ENCODE results near the gene U2SURP. TPM values are rescaled to one million over a fixed set of nuclear protein-coding genes. Genes with fewer than 3 reads are reported as not detected.

The U2SURP gene
- total RNA-seq: 100 to 1,000 TPM; 157 to 179 TPM

DNA sequence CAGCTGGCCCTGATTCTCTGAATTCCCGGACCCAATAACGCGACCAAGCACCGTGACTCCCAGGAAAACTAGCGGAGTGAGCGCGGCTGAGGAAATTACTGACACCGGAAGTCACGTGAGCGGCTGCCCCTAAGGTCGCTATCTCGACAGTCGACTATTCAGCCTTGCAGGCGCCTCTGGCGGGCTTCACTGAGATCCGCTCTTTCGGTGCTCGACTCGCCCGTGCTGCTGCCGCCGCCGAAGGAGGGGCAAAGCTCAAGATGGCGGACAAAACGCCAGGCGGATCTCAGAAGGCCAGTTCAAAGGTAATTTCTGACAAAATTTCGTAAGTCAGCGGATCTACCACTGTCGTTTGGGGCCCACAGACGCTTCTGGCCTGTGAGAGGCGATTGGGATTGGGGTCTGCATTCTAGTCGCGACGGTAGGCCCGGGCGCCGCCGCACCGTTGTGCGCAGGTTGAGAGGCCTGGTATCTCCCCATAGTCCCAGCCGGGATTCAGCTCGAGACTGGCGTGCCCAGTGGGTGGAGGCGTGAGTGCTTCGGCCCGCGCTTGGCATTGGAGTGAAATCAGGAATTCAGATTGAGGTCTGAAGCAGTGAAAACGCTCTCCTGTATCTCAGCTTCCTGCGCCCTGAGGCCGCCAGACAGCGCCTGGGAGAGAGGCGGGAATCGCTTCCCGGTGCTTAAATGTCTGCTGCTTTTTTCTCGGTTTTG is at the start of gene U2SURP:
U2SURP (plus strand) TSS at position 202 of the 714 bp plus-strand sequence; CDS start at position 261, 59 bp downstream.
- peak within 1 kb of the TSS; percentile 98 for H3K27ac Mint-ChIP-seq
- no peaks in the 10 kb centered on the region for H3K9me3 Mint-ChIP-seq
- H3K27me3 Mint-ChIP-seq (ENCODE audit: low read depth): no peaks in the 10 kb centered on the region
- peaks cover 9 to 13% of the 10 kb centered on the region in 2 donors for H3K36me3 Mint-ChIP-seq (ENCODE audit: insufficient read depth in 2 of 2)
- DNase-seq (peak; percentile 91 to 95), ATAC-seq (replicated peaks in 1 of 2) (peak; percentile 90 to 92)
- H3K4me1 Mint-ChIP-seq (ENCODE audit: low read depth): peaks cover 56% of the 10 kb centered on the region
- peak within 1 kb of the TSS; percentile 97 to 99 for H3K4me3 Mint-ChIP-seq

DNA sequence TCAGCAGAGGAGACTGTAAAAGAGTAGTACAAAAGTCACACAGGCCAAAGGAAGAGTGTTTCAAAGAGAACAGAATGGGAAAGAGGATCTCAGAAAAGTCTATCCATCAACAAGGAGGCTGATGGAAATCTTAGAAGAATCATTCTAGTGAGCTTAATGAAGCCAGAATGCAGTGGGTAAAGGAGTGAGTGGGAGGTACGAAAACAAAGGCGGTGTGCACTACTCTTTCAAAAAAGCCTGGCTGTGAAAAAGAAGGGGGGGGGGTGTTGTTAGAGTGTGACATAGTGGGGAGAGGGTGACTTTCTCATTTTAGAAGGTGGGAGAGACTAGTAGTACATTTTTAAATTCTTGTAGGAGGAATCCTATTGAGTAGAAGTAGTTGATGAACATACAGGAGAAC is 49.6 kb upstream of the U2SURP start:
- Mint-ChIP-seq H3K27ac (no peak overlapping the region), H3K27me3 (ENCODE audit: low read depth) (peaks cover 65% of the 10 kb centered on the region), H3K36me3 (ENCODE audit: insufficient read depth in 2 of 2) (peaks cover 0 to 2% of the 10 kb centered on the region in 2 donors), H3K4me3 (no peak overlapping the region), H3K4me1 (ENCODE audit: low read depth) (peaks cover 9% of the 10 kb centered on the region), H3K9me3 (no peaks in the 10 kb centered on the region)
- DNase-seq (no peak), ATAC-seq (replicated peaks in 1 of 2) (no peak)

DNA sequence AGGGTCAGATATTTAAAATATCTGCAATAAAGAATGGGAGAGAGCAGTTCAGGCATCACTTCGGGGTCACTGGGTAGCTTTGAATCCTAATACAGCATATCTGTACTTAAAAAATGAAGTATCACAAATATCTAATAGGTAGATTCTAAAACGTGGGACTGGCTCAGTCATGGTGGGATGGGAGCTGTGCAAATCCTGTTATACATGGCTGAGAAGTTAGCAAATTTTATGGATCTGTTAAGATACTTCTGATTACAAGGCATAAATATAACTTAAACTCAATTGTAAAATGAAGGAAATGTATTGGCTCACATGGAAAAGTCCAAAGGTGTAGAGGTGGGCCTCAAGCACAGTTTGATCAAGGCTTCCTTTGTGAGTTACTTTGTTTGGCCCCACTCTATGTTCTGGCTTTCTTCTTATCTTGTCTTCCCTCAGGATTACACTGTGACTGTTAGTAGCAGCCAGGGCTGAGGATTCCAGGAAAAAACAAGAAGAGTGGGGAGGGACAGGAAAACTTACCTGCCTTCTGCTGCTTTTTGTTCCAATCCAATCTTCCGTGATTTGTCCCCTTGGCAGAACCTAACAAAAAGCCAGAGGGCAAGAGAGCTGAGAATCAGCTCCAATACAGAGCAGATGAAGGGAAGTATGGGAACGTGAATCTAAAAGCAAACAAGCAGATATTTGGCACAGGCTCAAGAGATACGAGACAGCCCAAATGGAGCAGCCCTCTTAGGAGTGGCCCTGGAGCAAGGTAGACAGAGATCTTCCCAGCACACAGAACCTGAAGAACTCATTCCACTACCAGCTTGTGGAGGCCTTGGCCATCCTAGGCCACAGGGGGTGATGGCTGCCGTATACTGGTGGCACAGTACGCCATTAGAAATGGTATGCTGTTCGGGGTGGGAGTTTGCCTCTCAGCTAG is 48.8 kb upstream of the U2SURP start:
- ATAC-seq (replicated peaks in 1 of 2) (no peak), DNase-seq (no peak)
- H3K9me3 Mint-ChIP-seq: no peaks in the 10 kb centered on the region
- H3K36me3 Mint-ChIP-seq (ENCODE audit: insufficient read depth in 2 of 2): peaks cover 0 to 2% of the 10 kb centered on the region in 2 donors
- no peak overlapping the region for H3K27ac Mint-ChIP-seq
- H3K4me1 Mint-ChIP-seq (ENCODE audit: low read depth): peaks cover 6% of the 10 kb centered on the region
- no peak overlapping the region for H3K4me3 Mint-ChIP-seq
- peaks cover 65% of the 10 kb centered on the region for H3K27me3 Mint-ChIP-seq (ENCODE audit: low read depth)

DNA sequence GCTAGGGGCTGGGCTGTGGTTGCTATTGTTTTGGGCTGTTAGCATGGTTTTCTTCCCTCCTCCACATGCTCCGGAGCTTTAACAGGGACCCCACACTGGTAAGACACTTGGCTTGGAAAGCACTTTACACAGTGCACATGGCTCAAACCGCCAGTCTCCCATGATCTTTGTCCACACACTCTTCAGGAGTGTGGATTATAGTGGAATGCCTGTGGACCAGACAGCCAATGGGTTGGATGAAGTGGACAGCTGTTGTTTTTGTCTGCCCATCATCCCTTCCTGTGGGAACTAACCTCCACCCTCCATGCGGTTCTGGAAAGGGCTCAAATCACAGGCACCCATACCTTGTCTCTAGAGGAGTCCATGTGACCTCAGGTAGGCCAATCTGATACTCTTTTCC is 47.9 kb upstream of the U2SURP start:
- no peaks in the 10 kb centered on the region for H3K9me3 Mint-ChIP-seq
- no peak for DNase-seq
- H3K4me1 Mint-ChIP-seq (ENCODE audit: low read depth): no peaks in the 10 kb centered on the region
- no peaks in the 10 kb centered on the region for H3K36me3 Mint-ChIP-seq (ENCODE audit: insufficient read depth in 2 of 2)
- no peak for ATAC-seq (replicated peaks in 1 of 2)
- H3K4me3 Mint-ChIP-seq: no peak overlapping the region
- H3K27me3 Mint-ChIP-seq (ENCODE audit: low read depth): peaks cover 61% of the 10 kb centered on the region
- no peak overlapping the region for H3K27ac Mint-ChIP-seq

DNA sequence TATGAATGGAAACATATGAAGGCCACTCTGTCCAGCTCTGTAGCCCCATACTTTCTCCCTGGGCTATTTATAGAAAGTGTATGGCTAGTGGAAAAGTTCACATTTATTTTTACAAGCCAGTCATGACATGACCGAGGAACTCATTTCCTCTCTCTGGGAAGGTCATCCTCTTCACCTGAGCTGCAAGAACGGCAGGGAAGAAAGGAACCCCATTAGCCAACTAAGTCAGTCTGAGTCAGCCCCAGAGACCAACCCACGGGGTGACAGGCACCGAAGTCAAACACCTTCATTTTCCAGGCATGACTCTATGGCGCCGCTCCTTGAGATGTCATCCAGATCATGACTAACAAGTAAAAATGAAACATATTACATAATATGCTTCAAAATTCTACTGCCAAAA is 42.7 kb upstream of the U2SURP start:
- peak; percentile 38 to 42 for DNase-seq

DNA sequence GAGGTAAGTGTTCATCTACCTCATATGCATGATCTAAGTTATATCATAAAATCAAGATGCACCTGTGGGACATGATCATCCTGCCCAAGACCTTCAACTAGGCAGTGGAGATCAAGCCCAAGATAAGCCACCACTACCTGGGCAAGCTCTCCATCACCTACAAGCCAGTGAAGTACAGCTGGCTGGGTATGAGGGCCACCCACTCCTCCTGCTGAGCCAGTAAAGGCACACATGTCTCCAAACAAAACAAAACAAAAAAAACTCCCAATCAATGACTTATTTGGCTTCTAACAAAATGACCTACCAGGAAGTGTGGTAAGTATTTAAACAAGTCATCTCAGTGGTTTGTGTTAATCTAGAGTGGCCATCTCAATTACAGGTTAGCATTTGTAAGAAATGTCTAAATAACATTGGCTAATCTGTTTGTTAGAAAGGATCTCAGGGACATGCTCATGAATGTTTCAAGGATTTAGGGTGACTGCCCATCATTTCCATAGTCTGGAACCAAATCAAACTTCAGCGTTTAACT is 41.0 kb upstream of the U2SURP start:
- H3K27me3 Mint-ChIP-seq (ENCODE audit: low read depth): peaks cover 66% of the 10 kb centered on the region
- H3K36me3 Mint-ChIP-seq (ENCODE audit: insufficient read depth in 2 of 2): peaks cover 0 to 6% of the 10 kb centered on the region in 2 donors
- H3K9me3 Mint-ChIP-seq: no peaks in the 10 kb centered on the region
- no peak overlapping the region for H3K27ac Mint-ChIP-seq
- ATAC-seq (replicated peaks in 1 of 2) (no peak), DNase-seq (no peak)
- H3K4me1 Mint-ChIP-seq (ENCODE audit: low read depth): peaks cover 13% of the 10 kb centered on the region
- H3K4me3 Mint-ChIP-seq: no peak overlapping the region

More for the DNA sequence above, 42.7 kb upstream of the U2SURP start:
- Mint-ChIP-seq H3K27me3 (ENCODE audit: low read depth) (peaks cover 61% of the 10 kb centered on the region), H3K27ac (no peak overlapping the region), H3K4me3 (no peak overlapping the region), H3K4me1 (ENCODE audit: low read depth) (peaks cover 9% of the 10 kb centered on the region), H3K9me3 (no peaks in the 10 kb centered on the region), H3K36me3 (ENCODE audit: insufficient read depth in 2 of 2) (peaks cover 0 to 3% of the 10 kb centered on the region in 2 donors)
- peak; percentile 52 to 79 for ATAC-seq (replicated peaks in 1 of 2)

DNA sequence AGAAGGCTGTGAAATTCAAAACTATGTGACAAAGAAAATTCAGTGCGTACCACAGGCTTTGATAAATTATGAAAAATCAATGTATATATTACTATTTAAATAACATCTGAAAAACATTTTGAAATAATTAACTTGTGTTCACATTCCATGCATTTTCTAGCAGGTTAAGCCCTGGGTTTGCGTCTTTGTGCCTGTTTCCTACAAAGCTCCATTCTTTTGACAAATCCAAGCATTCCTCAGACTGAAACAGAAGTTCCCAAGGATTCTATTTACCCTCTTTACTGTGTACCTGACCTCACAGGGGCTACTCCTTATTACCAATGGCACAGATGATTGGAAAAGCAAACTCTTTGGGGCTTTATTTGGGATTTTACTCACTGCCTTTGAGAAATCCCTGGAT is 39.8 kb upstream of the U2SURP start:
- DNase-seq (no peak), ATAC-seq (replicated peaks in 1 of 2) (no peak)
- peaks cover 0 to 6% of the 10 kb centered on the region in 2 donors for H3K36me3 Mint-ChIP-seq (ENCODE audit: insufficient read depth in 2 of 2)
- H3K9me3 Mint-ChIP-seq: no peaks in the 10 kb centered on the region
- peaks cover 78% of the 10 kb centered on the region for H3K27me3 Mint-ChIP-seq (ENCODE audit: low read depth)
- H3K4me1 Mint-ChIP-seq (ENCODE audit: low read depth): peaks cover 13% of the 10 kb centered on the region
- H3K27ac Mint-ChIP-seq: no peak overlapping the region
- H3K4me3 Mint-ChIP-seq: peak overlapping the region in 1 of 2 donors; percentile 83

DNA sequence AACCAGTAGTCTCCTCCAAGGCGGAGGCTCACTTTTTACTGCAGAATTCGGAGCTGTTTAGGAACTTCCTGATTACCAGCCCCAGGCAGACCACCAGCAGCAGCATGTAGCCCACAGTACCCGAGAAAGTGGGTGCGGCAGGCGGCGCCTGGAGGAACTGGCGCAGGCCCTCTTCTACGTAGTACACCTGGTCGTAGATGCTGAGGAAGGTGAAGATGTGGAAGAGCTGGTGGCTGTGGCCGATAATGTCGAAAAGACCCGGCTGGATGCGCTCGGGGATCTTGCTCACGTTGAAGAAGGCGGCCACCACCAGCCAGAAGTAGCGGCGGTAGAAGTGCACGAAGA is 39.2 kb upstream of the U2SURP start:
- H3K36me3 Mint-ChIP-seq (ENCODE audit: insufficient read depth in 2 of 2): peaks cover 0 to 6% of the 10 kb centered on the region in 2 donors
- ATAC-seq (replicated peaks in 1 of 2): no peak

DNA sequence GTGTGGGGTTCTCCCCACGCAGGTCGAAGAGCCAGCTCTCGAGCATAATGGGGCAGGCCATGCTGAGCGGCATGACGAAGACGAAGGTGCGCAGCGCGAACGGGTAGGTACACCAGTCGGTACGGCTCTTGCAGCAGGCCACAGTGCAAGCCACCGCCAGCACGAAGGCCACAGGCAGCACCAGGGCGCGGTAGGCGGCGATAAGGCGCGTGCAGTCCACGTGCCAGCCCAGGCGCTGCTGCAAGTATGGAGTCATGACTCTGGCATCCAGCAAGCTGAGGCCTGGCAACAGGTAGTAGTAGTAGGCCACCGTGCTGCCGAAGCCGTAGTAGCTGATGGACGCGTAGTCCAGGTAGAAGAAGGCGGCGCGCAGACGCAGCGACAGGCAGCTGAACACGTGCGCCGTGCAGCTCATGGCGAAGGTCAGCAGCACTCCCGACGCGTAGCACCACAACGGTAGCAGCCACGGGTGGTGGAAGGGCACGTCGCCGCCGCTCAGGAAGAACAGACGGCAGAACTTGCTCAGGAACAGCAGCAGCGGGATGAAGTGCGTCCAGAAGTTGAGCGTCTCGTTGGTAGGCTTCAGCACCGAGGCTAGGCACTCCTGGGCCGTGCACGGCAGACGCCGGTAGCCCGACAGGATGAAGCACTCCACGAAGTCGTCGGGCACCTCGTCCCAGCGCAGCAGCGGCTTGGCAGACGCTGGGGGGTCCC is 38.7 kb upstream of the U2SURP start:
- peak; percentile 8 to 26 for ATAC-seq (replicated peaks in 1 of 2)
- H3K27ac Mint-ChIP-seq: no peak overlapping the region
- peaks cover 73% of the 10 kb centered on the region for H3K27me3 Mint-ChIP-seq (ENCODE audit: low read depth)
- peaks cover 0 to 6% of the 10 kb centered on the region in 2 donors for H3K36me3 Mint-ChIP-seq (ENCODE audit: insufficient read depth in 2 of 2)
- DNase-seq: peak in 1 of 2 donors; percentile 9
- peak overlapping the region; percentile 83 to 87 for H3K4me3 Mint-ChIP-seq
- peaks cover 13% of the 10 kb centered on the region for H3K4me1 Mint-ChIP-seq (ENCODE audit: low read depth)
- no peaks in the 10 kb centered on the region for H3K9me3 Mint-ChIP-seq

More for the DNA sequence above, 39.2 kb upstream of the U2SURP start:
- Mint-ChIP-seq H3K4me3 (peak overlapping the region; percentile 83 to 87), H3K4me1 (ENCODE audit: low read depth) (peaks cover 13% of the 10 kb centered on the region), H3K9me3 (no peaks in the 10 kb centered on the region), H3K27ac (no peak overlapping the region), H3K27me3 (ENCODE audit: low read depth) (peaks cover 78% of the 10 kb centered on the region)
- no peak for DNase-seq

DNA sequence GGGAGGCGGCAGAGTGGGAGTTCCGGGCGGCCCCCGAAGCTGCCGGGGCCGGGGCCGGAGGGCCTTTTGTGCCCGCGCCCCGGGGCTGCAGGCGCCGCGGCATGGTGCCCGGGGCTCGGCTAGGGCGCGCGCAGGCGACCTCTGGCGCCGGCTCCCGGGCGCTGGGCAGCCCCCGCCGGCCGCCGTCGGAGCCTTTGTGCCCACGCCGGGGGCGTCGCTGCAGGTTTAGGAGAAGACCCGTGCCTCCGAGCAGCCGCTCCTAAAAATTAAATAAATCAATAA is 38.2 kb upstream of the U2SURP start:
- Mint-ChIP-seq H3K4me3 (peak overlapping the region; percentile 83 to 87), H3K27me3 (ENCODE audit: low read depth) (peaks cover 73% of the 10 kb centered on the region)

DNA sequence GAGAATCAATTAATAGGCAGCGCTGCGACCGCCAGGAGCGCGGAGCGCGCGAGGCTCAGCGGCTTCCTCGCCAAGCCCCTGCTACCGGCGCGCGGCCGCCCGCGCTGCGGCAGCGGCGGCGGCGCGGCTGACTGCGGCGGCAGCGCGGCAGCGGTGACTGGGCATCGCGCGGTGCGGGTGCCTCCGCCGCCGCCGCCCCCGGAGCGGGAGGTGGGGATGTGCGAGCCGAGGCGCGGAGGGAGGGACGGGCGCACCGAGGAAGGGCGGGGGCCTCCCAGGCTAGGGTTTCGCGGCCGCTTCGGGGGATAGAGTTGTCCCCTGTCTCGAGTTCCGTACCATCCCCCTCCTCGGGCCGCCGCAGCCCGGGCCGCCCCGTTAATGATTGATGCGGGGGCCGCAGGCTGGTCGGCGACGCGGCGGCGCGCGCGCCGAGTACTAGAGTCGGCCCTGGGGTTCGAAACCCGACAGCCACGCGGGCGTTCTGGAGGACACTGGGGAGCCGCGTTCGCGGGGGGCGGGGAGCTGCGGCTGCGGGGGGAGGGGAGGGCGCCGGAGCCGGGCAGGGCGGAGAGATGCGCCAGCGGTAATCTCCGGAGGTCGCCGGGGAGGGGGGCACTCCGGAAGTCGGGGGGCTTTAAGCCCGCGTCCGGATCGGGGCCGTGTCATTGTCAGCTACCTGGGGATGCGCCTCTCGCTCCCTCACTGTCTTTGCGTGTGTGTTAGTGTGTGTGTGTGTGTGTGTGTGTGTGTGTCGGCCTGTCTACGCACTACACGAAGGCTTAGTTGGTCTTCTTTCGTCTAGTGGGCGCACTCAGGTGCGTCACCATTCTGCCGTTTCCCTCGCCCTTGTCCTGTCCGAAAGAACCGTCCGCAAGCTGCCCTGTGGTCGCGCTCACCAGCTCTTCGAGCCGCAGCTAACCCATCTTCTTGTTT is 37.6 kb upstream of the U2SURP start, which contains the start of gene PAQR9:
PAQR9 (minus strand) TSS at position 159 of the 933 bp plus-strand sequence. CDS start 338 bp downstream, outside the sequence.
- peaks cover 0 to 6% of the 10 kb centered on the region in 2 donors for H3K36me3 Mint-ChIP-seq (ENCODE audit: insufficient read depth in 2 of 2)
- DNase-seq (peak; percentile 23 to 42), ATAC-seq (replicated peaks in 1 of 2) (peak; percentile 74 to 77)
- H3K9me3 Mint-ChIP-seq: no peaks in the 10 kb centered on the region
- H3K4me1 Mint-ChIP-seq (ENCODE audit: low read depth): peaks cover 13% of the 10 kb centered on the region
- H3K27ac Mint-ChIP-seq: no peak within 1 kb of the TSS
- H3K27me3 Mint-ChIP-seq (ENCODE audit: low read depth): peaks cover 68% of the 10 kb centered on the region
- H3K4me3 Mint-ChIP-seq: peak within 1 kb of the TSS; percentile 83 to 87

More for the DNA sequence above, 38.2 kb upstream of the U2SURP start:
- Mint-ChIP-seq H3K4me1 (ENCODE audit: low read depth) (peaks cover 13% of the 10 kb centered on the region), H3K36me3 (ENCODE audit: insufficient read depth in 2 of 2) (peaks cover 0 to 6% of the 10 kb centered on the region in 2 donors), H3K27ac (no peak overlapping the region), H3K9me3 (no peaks in the 10 kb centered on the region)
- ATAC-seq (replicated peaks in 1 of 2) (peak; percentile 46 to 51), DNase-seq (no peak)

DNA sequence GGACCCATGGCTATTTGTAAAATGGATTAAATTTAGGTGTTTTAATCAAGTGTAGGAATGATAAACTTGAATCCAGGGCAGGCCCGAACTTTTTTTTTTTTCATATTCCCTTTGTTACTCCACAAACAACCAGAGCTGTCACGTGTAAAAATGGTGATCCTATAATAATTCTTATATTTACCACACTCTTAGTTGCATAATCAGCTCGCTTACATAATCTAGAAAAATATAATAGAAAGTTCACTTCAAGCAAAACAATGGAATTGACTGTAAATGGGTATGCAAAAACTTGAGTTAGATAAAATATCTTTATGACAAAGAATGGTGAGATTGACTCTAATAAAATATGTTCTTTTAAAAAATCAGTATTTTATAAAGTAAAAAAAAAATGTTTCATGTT is 35.8 kb upstream of the U2SURP start:
- peaks cover 13% of the 10 kb centered on the region for H3K4me1 Mint-ChIP-seq (ENCODE audit: low read depth)
- no peak overlapping the region for H3K27ac Mint-ChIP-seq
- no peaks in the 10 kb centered on the region for H3K9me3 Mint-ChIP-seq
- H3K36me3 Mint-ChIP-seq (ENCODE audit: insufficient read depth in 2 of 2): peaks cover 0 to 6% of the 10 kb centered on the region in 2 donors
- ATAC-seq (replicated peaks in 1 of 2) (no peak), DNase-seq (no peak)
- H3K27me3 Mint-ChIP-seq (ENCODE audit: low read depth): peaks cover 64% of the 10 kb centered on the region
- no peak overlapping the region for H3K4me3 Mint-ChIP-seq
